Endothelial cell of umbilical vein (primary cell): ENCODE data around the gene SSNA1. TPM values are rescaled to one million over a fixed set of nuclear protein-coding genes. Genes with fewer than 3 reads are reported as not detected.
A peak's percentile ranks its signal among the peaks of the same experiment; 100 is the strongest.

Source experiments
- BruUV-seq: library from RNA; stranded (reverse); fragments of 400-500 nt; replicated peaks from 2 replicates; lab custom pipeline; 2021; lab: Mats Ljungman, UMichigan
- CTCF ChIA-PET: fragments of 300-600, 350-600 bp; sonication (Branson Sonifier 250); formaldehyde crosslinking; loops from one replicate; lab custom pipeline; 2021; ENCODE audit warnings: antibody characterized with exemption, inconsistent platforms; lab: Charles Lee
- POLR2A ChIA-PET: fragments of 300-600, 350-600 bp; sonication (Branson Sonifier 250); formaldehyde crosslinking; loops from one replicate; lab custom pipeline; 2021; ENCODE audit warnings: antibody characterized with exemption, inconsistent platforms; lab: Charles Lee
- DNase-seq: peaks from one replicate; pipeline ENCODE4 v3.0.0-alpha.2; 2011; ENCODE audit warnings: low read depth, low spot score
- FAIRE-seq: peaks from 2 replicates; lab custom pipeline; 2011; peaks lifted over from hg19 to GRCh38; lab: Jason Lieb, UNC
- H2AFZ ChIP-seq: 2 replicates; pipeline ENCODE4 v1.6.0; 2012; ENCODE audit warnings: low read depth, low read length, control low read depth, inconsistent platforms
- H3K27ac ChIP-seq: 2 replicates; pipeline ENCODE4 v1.5.1; 2011; ENCODE audit warnings: low read depth, mild to moderate bottlenecking, control low read depth, low read length, moderate library complexity; ENCODE audit not compliant: insufficient read depth
- H3K27me3 ChIP-seq, 2 experiments: 2 replicates each; pipeline versions ENCODE4 v1.6.0 to v1.6.1; 2011; ENCODE audit warnings: low read length in 2 of 2, mixed read lengths in 1 of 2; ENCODE audit not compliant: control insufficient read depth in 2 of 2, insufficient read depth in 2 of 2
- H3K36me3 ChIP-seq, 2 experiments: 2 replicates in 1 of 2; 3 replicates in 1 of 2; pipeline ENCODE4 v1.5.1; 2011; ENCODE audit warnings: low read length in 2 of 2, mild to moderate bottlenecking in 1 of 2, moderate library complexity in 1 of 2; ENCODE audit not compliant: control insufficient read depth in 2 of 2, insufficient read depth in 2 of 2; ENCODE audit errors: extremely low read depth in 1 of 2
- H3K4me1 ChIP-seq: 3 replicates; pipeline ENCODE4 v1.5.1; 2011; ENCODE audit warnings: mild to moderate bottlenecking, low read length; ENCODE audit not compliant: control insufficient read depth, insufficient read depth; ENCODE audit errors: extremely low read depth
- H3K4me2 ChIP-seq: 2 replicates; pipeline ENCODE4 v1.6.1; 2011; ENCODE audit warnings: low read length, control low read depth, mixed read lengths; ENCODE audit not compliant: insufficient read depth
- H3K4me3 ChIP-seq, 3 experiments: fragments of 200-600 bp in 1 of 3; sonication (generic), shearing (Covaris generic) in 1 of 3; replicated peaks in 1 of 3; 2 replicates each; pipeline ENCODE4 v1.5.1; 2011 to 2016; ENCODE audit warnings: control low read depth in 3 of 3, low read length in 3 of 3, mild to moderate bottlenecking in 2 of 3, inconsistent platforms in 1 of 3, low read depth in 1 of 3, moderate library complexity in 1 of 3; ENCODE audit not compliant: insufficient read depth in 1 of 3
- H3K79me2 ChIP-seq: 2 replicates; pipeline ENCODE4 v1.6.0; 2012; ENCODE audit warnings: low read length, inconsistent platforms; ENCODE audit not compliant: control insufficient read depth, insufficient read depth
- H3K9ac ChIP-seq: replicated peaks from 2 replicates; pipeline ENCODE3; 2011; ENCODE audit warnings: low read length, control low read depth; ENCODE audit not compliant: insufficient read depth; ENCODE audit errors: extremely low read depth
- H3K9me1 ChIP-seq: replicated peaks from 3 replicates; pipeline ENCODE4 v1.6.0; 2011; ENCODE audit warnings: mild to moderate bottlenecking, low read length; ENCODE audit not compliant: control insufficient read depth, insufficient read depth; ENCODE audit errors: extremely low read depth
- H3K9me3 ChIP-seq: replicated peaks from 2 replicates; pipeline ENCODE4 v1.5.1; 2012; ENCODE audit warnings: low read length, inconsistent platforms; ENCODE audit not compliant: control insufficient read depth, insufficient read depth
- H4K20me1 ChIP-seq: replicated peaks from 2 replicates; pipeline ENCODE3; 2011; ENCODE audit warnings: mild to moderate bottlenecking, low read length; ENCODE audit not compliant: control insufficient read depth, insufficient read depth; ENCODE audit errors: extremely low read depth
- EZH2 ChIP-seq: IDR thresholded peaks from 2 replicates; pipeline ENCODE4 v1.6.1; 2012; ENCODE audit warnings: borderline replicate concordance, low read depth, mild to moderate bottlenecking, moderate library complexity, low read length, inconsistent platforms; ENCODE audit not compliant: severe bottlenecking
- FOS ChIP-seq: IDR thresholded peaks from 2 replicates; pipeline ENCODE4 v1.6.1; 2011; ENCODE audit warnings: mild to moderate bottlenecking, low read length, moderate library complexity, borderline replicate concordance; ENCODE audit not compliant: insufficient read depth
- GATA2 ChIP-seq: IDR thresholded peaks from 2 replicates; pipeline ENCODE4 v1.7.0; 2011; ENCODE audit warnings: low read depth, mild to moderate bottlenecking, moderate library complexity, mixed read lengths, low read length; ENCODE audit not compliant: insufficient read length, insufficient read depth
- JUN ChIP-seq: IDR thresholded peaks from 2 replicates; pipeline ENCODE4 v1.6.1; 2011; ENCODE audit warnings: borderline replicate concordance, low read depth; ENCODE audit not compliant: insufficient read length, insufficient read depth
- MYC ChIP-seq: IDR thresholded peaks from one replicate; pipeline ENCODE4 v1.6.1; 2011; ENCODE audit warnings: mild to moderate bottlenecking, low read depth, low read length
- POLR2A ChIP-seq: IDR thresholded peaks from 2 replicates; pipeline ENCODE4 v1.6.1; 2012; ENCODE audit warnings: low read depth, mild to moderate bottlenecking, control low read depth, low read length
- POLR2AphosphoS5 ChIP-seq: IDR thresholded peaks from 2 replicates; pipeline ENCODE4 v1.6.1; 2012; ENCODE audit warnings: low read depth, mild to moderate bottlenecking, control low read depth, low read length, moderate library complexity; ENCODE audit not compliant: insufficient read depth
- dilution Hi-C: fragments of 300-500 bp; cut with MboI; formaldehyde crosslinking; loops from one replicate; pipeline ENCODE4 v1.15.0; 2019; ENCODE audit warnings: low sequenced_read_pairs; ENCODE audit not compliant: extremely low pct_ligation_motif_present
- intact Hi-C: fragments of 100-400 bp; cut with micrococcal nuclease; formaldehyde crosslinking; loops from one replicate; pipeline ENCODE4 v1.10.0; 2022
- polyA plus RNA-seq, 4 experiments: library from polyadenylated mRNA; depleted of rRNA in 3 of 4; stranded (reverse) in 3 of 4; unstranded in 1 of 4; fragments of >200 nt; gene quantifications; 2 replicates each; pipeline versions ENCODE4 v1.2.1 to v1.2.3, GENCODE V29; 2011 to 2012; ENCODE audit warnings: missing spikeins in 1 of 4
- total RNA-seq: library from RNA; stranded (reverse); gene quantifications from 2 replicates; pipeline ENCODE4 v1.2.3, GENCODE V29; 2021
- TF ChIP-seq, protein P1 (sequence below): IDR thresholded peaks from 2 replicates; pipeline ENCODE4 v1.6.1; 2011; ENCODE audit not compliant: insufficient read depth, insufficient read length
- TF ChIP-seq, protein P2 (sequence below), 2 donors: IDR thresholded peaks; 1 replicate in 1 of 2; 2 replicates in 1 of 2; pipeline ENCODE4 v1.5.1; 2011; ENCODE audit warnings: low read length in 2 of 2, mild to moderate bottlenecking in 2 of 2, moderate library complexity in 2 of 2, control low read depth in 1 of 2, inconsistent platforms in 1 of 2, low read depth in 1 of 2; ENCODE audit not compliant: insufficient read depth in 1 of 2; ENCODE audit errors: extremely low read depth in 1 of 2

The SSNA1 gene
- total and polyA plus RNA-seq, 2 donors (not counting 3 experiments of a cell fraction or from before 2014, with no cell fraction given) = 89.0 to 146 TPM

- FAIRE-seq (no peak), DNase-seq (no peak)
- BruUV-seq = no TSS peak
- dilution Hi-C loops (no loop called here), intact Hi-C loops (loop anchor here (5.0 kb wide), 1 partner anchor 61 kb away; no protein-coding TSS in a partner anchor)
- H3K9me3 ChIP-seq = no peaks in the 10 kb centered on the region
- H4K20me1 ChIP-seq = no peaks in the 10 kb centered on the region
- H3K27ac ChIP-seq = no peak overlapping the region
- no peaks in the 10 kb centered on the region for H3K79me2 ChIP-seq
- POLR2A ChIA-PET = no interaction called here
- H3K9ac ChIP-seq = no peak overlapping the region
- H3K36me3 ChIP-seq = peaks cover 0 to 36% of the 10 kb centered on the region in 2 experiments
- H3K4me1 ChIP-seq = peaks cover 6% of the 10 kb centered on the region
- no peaks in the 10 kb centered on the region for H3K9me1 ChIP-seq
- CTCF ChIA-PET = interaction anchor here (1.3 kb wide), 1 partner anchor 58 kb away, joined by 4 read pairs; no protein-coding TSS in a partner anchor
- TF ChIP-seq FOS (peak; percentile 33), GATA2 (no peak)
- H2AFZ ChIP-seq = no peak overlapping the region
- no peak overlapping the region for H3K4me3 ChIP-seq
- no peak overlapping the region for H3K4me2 ChIP-seq
- H3K27me3 ChIP-seq = no peaks in the 10 kb centered on the region
Observed at GRCh38 chr9:137178201-137178938, 10.1 kb upstream of the SSNA1 start.

GRCh38 chr9:137178939-137179630 lies 9.4 kb upstream of the SSNA1 start:
- Histone ChIP-seq H3K27me3 (no peaks in the 10 kb centered on the region), H3K79me2 (no peaks in the 10 kb centered on the region), H2AFZ (no peak overlapping the region), H3K27ac (no peak overlapping the region), H3K4me2 (no peak overlapping the region), H3K9me3 (no peaks in the 10 kb centered on the region), H3K36me3 (peaks cover 0 to 41% of the 10 kb centered on the region in 2 experiments), H3K4me1 (peaks cover 6% of the 10 kb centered on the region), H3K4me3 (no peak overlapping the region), H3K9ac (no peak overlapping the region), H4K20me1 (no peaks in the 10 kb centered on the region), H3K9me1 (no peaks in the 10 kb centered on the region)
- FAIRE-seq (no peak), DNase-seq (no peak)
- dilution Hi-C loops = no loop called here
- intact Hi-C loops = loop anchor here (5.0 kb wide), 1 partner anchor 62 kb away; no protein-coding TSS in a partner anchor
- ChIA-PET POLR2A (no interaction called here), CTCF (interaction anchor here (1.3 kb wide), 1 partner anchor 58 kb away, joined by 4 read pairs; no protein-coding TSS in a partner anchor)
- no TSS peak for BruUV-seq
- no peak for TF ChIP-seq MYC
- no peak for TF ChIP-seq POLR2A
- TF ChIP-seq POLR2AphosphoS5 = no peak
- no peak for TF ChIP-seq EZH2
- no peak for TF ChIP-seq JUN
- TF ChIP-seq, protein P1, sequence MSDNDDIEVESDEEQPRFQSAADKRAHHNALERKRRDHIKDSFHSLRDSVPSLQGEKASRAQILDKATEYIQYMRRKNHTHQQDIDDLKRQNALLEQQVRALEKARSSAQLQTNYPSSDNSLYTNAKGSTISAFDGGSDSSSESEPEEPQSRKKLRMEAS = no peak
- TF ChIP-seq, protein P2, sequence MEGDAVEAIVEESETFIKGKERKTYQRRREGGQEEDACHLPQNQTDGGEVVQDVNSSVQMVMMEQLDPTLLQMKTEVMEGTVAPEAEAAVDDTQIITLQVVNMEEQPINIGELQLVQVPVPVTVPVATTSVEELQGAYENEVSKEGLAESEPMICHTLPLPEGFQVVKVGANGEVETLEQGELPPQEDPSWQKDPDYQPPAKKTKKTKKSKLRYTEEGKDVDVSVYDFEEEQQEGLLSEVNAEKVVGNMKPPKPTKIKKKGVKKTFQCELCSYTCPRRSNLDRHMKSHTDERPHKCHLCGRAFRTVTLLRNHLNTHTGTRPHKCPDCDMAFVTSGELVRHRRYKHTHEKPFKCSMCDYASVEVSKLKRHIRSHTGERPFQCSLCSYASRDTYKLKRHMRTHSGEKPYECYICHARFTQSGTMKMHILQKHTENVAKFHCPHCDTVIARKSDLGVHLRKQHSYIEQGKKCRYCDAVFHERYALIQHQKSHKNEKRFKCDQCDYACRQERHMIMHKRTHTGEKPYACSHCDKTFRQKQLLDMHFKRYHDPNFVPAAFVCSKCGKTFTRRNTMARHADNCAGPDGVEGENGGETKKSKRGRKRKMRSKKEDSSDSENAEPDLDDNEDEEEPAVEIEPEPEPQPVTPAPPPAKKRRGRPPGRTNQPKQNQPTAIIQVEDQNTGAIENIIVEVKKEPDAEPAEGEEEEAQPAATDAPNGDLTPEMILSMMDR (IDR thresholded peaks at IDR 0.05; ENCODE audit: extremely low read depth in 1 of 2, insufficient read depth in 1 of 2, low read depth in 1 of 2, low read length in 2 of 2) = no peak
- TF ChIP-seq FOS = no peak
- no peak for TF ChIP-seq GATA2
